DND-41 (cell line): Measurements from ENCODE around the gene IFITM10.

Experiments
- ATAC-seq: fragments of 200-7000 bp; cut with Tn5 transposase; 3 replicates; pipeline ENCODE4 v1.9.1; 2021; ENCODE audit warnings: low read depth; ENCODE audit not compliant: insufficient read depth
- DNase-seq: peaks from one replicate; pipeline ENCODE4 v3.0.0-alpha.2; 2020
- H2AFZ ChIP-seq: 2 replicates; pipeline ENCODE4 v1.6.0; 2012; ENCODE audit warnings: low read depth, low read length
- H3K27ac ChIP-seq: 2 replicates; pipeline ENCODE4 v1.5.1; 2012; ENCODE audit warnings: low read length, inconsistent platforms
- H3K27me3 ChIP-seq: fragments of 200-600 bp; sonication (generic); 2 replicates; pipeline ENCODE4 v1.6.0; 2012; ENCODE audit warnings: low read length, mild to moderate bottlenecking, inconsistent platforms; ENCODE audit not compliant: insufficient read depth, poor library complexity
- H3K36me3 ChIP-seq: 2 replicates; pipeline ENCODE4 v1.5.1; 2012; ENCODE audit warnings: low read length, inconsistent platforms; ENCODE audit not compliant: insufficient read depth
- H3K4me1 ChIP-seq: 2 replicates; pipeline ENCODE4 v1.5.1; 2012; ENCODE audit warnings: mild to moderate bottlenecking, low read length; ENCODE audit not compliant: insufficient read depth
- H3K4me2 ChIP-seq: 2 replicates; pipeline ENCODE4 v1.6.0; 2012; ENCODE audit warnings: mild to moderate bottlenecking, moderate library complexity, low read length, inconsistent platforms; ENCODE audit not compliant: insufficient read depth
- H3K4me3 ChIP-seq, 2 experiments: fragments of 200-600 bp in 1 of 2; shearing (Covaris generic) in 1 of 2; 2 replicates each; pipeline ENCODE4 v1.5.1; 2012 to 2016; ENCODE audit warnings: inconsistent platforms in 2 of 2, low read length in 2 of 2, mild to moderate bottlenecking in 2 of 2, low read depth in 1 of 2, moderate library complexity in 1 of 2
- H3K79me2 ChIP-seq: 2 replicates; pipeline ENCODE4 v1.6.0; 2012; ENCODE audit warnings: low read length, inconsistent platforms; ENCODE audit not compliant: insufficient read depth
- H3K9ac ChIP-seq: 2 replicates; pipeline ENCODE4 v1.6.0; 2012; ENCODE audit warnings: low read depth, mild to moderate bottlenecking, inconsistent platforms, low read length, moderate library complexity
- H3K9me3 ChIP-seq: 2 replicates; pipeline ENCODE4 v1.5.1; 2012; ENCODE audit warnings: low read length, moderate library complexity, mild to moderate bottlenecking, inconsistent platforms; ENCODE audit not compliant: insufficient read depth, severe bottlenecking
- H4K20me1 ChIP-seq: 2 replicates; pipeline ENCODE4 v1.6.0; 2012; ENCODE audit warnings: low read length; ENCODE audit not compliant: insufficient read depth
- EZH2 ChIP-seq: IDR thresholded peaks from 3 replicates; pipeline ENCODE4 v1.6.1; 2012; ENCODE audit warnings: borderline replicate concordance, low read depth, mild to moderate bottlenecking, moderate library complexity, low read length, inconsistent platforms; ENCODE audit not compliant: severe bottlenecking
- TF ChIP-seq, protein P1 (sequence below): IDR thresholded peaks from 2 replicates; pipeline ENCODE4 v1.5.1; 2012; ENCODE audit warnings: borderline replicate concordance, low read length, moderate library complexity, mild to moderate bottlenecking; ENCODE audit not compliant: poor library complexity, severe bottlenecking; ENCODE audit errors: extremely low read depth

IFITM10 gene

DNA sequence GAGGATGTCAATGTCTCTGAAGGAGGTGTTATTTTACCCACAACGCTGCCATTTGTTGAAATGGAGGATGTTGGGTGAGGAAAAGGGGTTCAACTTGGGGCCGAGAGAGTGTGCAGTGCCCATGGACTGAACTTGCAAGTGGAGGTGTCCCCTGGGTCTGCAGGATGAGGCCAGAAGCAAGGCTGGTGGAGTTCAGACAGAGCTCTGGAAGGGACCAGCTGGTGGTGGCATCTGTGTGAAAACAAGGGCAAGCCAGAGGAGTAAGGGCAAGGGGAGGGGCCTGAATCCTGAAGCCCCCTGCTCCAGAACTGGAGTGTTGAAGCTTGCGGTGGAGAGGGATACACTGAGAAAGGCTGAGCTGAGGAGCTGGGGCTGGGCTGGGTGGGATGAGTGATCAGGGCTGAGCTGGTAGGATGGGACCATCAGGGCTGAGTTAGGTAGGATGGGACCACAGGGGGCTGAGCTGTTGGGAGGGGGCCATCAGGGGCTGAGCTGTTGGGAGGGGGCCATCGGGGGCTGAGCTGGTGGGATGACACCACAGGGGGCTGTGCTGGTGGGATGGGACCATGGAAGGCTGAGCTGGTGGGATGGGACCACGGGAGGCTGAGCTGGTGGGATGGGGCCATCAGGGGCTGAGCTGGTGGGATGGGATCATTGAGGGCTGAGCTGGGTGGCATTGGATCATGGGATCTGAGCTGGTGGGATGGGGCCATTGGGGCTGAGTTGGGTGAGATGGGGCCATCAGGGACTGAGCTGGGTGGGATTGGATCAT is 26.7 kb upstream of the IFITM10 start:
- H3K4me2 ChIP-seq: no peak overlapping the region
- no peaks in the 10 kb centered on the region for H3K27me3 ChIP-seq

DNA sequence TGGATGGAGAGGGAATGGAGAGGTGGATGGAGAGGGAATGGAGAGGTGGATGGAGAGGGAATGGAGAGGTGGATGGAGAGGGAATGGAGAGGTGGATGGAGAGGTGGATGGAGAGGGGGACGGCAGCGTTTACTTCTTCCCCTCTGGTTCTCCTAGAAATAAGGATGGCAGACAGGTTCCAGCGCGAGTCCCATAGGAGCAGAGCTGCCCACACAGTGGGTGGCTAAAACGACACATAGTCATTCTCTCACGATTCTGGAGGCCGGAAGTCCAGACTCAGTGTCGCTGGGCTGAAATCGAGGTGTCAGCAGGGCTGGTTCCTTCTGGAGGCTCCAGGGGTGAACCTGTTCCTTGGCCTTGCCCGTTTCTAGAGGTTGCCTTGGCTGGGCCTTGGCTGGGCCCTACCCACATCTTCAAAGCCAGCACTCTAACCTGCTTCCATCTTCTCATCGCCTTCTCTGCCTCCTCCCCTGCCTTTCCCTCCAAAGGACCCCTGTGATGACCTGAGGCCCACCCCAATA is 26.0 kb upstream of the IFITM10 start:
- Histone ChIP-seq H3K27ac (no peak overlapping the region), H3K4me1 (peaks cover 11% of the 10 kb centered on the region), H4K20me1 (no peaks in the 10 kb centered on the region), H3K36me3 (no peaks in the 10 kb centered on the region), H3K27me3 (no peaks in the 10 kb centered on the region), H2AFZ (no peak overlapping the region), H3K79me2 (no peaks in the 10 kb centered on the region), H3K4me2 (no peak overlapping the region), H3K9me3 (no peaks in the 10 kb centered on the region), H3K4me3 (no peak overlapping the region), H3K9ac (no peak overlapping the region)
- no peak for TF ChIP-seq EZH2
- TF ChIP-seq, protein P1, sequence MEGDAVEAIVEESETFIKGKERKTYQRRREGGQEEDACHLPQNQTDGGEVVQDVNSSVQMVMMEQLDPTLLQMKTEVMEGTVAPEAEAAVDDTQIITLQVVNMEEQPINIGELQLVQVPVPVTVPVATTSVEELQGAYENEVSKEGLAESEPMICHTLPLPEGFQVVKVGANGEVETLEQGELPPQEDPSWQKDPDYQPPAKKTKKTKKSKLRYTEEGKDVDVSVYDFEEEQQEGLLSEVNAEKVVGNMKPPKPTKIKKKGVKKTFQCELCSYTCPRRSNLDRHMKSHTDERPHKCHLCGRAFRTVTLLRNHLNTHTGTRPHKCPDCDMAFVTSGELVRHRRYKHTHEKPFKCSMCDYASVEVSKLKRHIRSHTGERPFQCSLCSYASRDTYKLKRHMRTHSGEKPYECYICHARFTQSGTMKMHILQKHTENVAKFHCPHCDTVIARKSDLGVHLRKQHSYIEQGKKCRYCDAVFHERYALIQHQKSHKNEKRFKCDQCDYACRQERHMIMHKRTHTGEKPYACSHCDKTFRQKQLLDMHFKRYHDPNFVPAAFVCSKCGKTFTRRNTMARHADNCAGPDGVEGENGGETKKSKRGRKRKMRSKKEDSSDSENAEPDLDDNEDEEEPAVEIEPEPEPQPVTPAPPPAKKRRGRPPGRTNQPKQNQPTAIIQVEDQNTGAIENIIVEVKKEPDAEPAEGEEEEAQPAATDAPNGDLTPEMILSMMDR: no peak
- no peak for ATAC-seq
- no peak for DNase-seq

More for the DNA sequence above, 26.7 kb upstream of the IFITM10 start:
- H3K36me3 ChIP-seq: no peaks in the 10 kb centered on the region
- H4K20me1 ChIP-seq: no peaks in the 10 kb centered on the region
- H3K9me3 ChIP-seq: no peaks in the 10 kb centered on the region
- no peak overlapping the region for H3K27ac ChIP-seq
- H3K9ac ChIP-seq: no peak overlapping the region
- no peak overlapping the region for H2AFZ ChIP-seq
- TF ChIP-seq, protein P1: no peak
- TF ChIP-seq EZH2: no peak
- no peak overlapping the region for H3K4me3 ChIP-seq
- peaks cover 11% of the 10 kb centered on the region for H3K4me1 ChIP-seq
- ATAC-seq: no peak
- no peak for DNase-seq
- no peaks in the 10 kb centered on the region for H3K79me2 ChIP-seq

DNA sequence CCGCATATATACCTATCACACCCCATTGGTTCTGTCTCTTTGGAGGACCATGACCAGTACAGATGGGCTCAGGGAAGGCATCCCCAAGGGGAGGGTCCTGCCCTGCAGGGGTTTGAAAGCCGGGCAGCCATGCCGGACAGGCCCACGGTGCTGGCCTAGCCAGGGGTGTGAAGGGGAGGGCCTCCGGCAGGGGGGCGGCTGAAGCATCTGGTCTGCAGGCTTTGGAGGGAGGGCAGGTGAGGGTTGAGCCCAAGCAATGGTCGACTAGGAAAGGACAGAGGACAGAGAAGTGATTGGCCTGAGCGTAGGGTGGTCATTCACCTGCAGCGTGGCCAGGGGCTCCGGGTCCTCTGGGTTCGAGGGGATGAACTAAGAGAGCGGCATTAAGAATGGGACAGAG is 24.5 kb upstream of the IFITM10 start:
- Histone ChIP-seq H3K36me3 (no peaks in the 10 kb centered on the region), H3K79me2 (no peaks in the 10 kb centered on the region), H3K9ac (no peak overlapping the region), H3K4me2 (no peak overlapping the region), H3K4me1 (peaks cover 11% of the 10 kb centered on the region), H4K20me1 (no peaks in the 10 kb centered on the region), H3K27me3 (no peaks in the 10 kb centered on the region), H3K27ac (no peak overlapping the region), H3K4me3 (no peak overlapping the region), H2AFZ (no peak overlapping the region), H3K9me3 (no peaks in the 10 kb centered on the region)
- no peak for ATAC-seq
- no peak for DNase-seq
- TF ChIP-seq EZH2: no peak
- TF ChIP-seq, protein P1: no peak
